DND-41 (cell line): Measurements from ENCODE around the gene ATXN7.

Source experiments
- EZH2 ChIP-seq: IDR thresholded peaks from 3 replicates; pipeline ENCODE4 v1.6.1; 2012; ENCODE audit warnings: borderline replicate concordance, low read depth, mild to moderate bottlenecking, moderate library complexity, low read length, inconsistent platforms; ENCODE audit not compliant: severe bottlenecking
- TF ChIP-seq, protein P1 (sequence below): IDR thresholded peaks from 2 replicates; pipeline ENCODE4 v1.5.1; 2012; ENCODE audit warnings: borderline replicate concordance, low read length, moderate library complexity, mild to moderate bottlenecking; ENCODE audit not compliant: poor library complexity, severe bottlenecking; ENCODE audit errors: extremely low read depth

DNA sequence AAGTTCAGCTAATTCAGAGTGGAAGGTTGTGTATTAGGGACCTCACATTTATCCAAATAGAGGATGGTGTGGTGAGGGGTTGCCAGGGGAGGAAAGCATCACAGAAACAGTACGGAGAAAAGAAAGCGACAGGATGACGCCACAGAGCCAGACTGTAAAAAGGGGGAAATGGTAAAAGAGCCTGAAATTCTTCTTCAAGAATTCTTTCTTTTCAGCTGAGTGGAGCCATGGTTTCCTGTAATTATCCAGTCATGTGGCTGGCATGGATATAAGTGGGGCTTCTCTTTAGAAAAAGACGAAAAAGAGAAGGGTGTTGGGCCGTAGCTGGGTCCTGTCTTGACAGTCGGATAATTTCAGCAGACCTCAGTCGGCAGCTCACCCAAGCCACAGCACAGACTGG lies 184.1 kb downstream of the ATXN7 start:
- TF ChIP-seq, protein P1, sequence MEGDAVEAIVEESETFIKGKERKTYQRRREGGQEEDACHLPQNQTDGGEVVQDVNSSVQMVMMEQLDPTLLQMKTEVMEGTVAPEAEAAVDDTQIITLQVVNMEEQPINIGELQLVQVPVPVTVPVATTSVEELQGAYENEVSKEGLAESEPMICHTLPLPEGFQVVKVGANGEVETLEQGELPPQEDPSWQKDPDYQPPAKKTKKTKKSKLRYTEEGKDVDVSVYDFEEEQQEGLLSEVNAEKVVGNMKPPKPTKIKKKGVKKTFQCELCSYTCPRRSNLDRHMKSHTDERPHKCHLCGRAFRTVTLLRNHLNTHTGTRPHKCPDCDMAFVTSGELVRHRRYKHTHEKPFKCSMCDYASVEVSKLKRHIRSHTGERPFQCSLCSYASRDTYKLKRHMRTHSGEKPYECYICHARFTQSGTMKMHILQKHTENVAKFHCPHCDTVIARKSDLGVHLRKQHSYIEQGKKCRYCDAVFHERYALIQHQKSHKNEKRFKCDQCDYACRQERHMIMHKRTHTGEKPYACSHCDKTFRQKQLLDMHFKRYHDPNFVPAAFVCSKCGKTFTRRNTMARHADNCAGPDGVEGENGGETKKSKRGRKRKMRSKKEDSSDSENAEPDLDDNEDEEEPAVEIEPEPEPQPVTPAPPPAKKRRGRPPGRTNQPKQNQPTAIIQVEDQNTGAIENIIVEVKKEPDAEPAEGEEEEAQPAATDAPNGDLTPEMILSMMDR, result no peak
- TF ChIP-seq EZH2, result no peak
